GM06990 (cell line): ENCODE measurements around the gene VTI1A.

ENCODE experiments used
- DNase-seq: peaks from one replicate; pipeline ENCODE4 v3.0.0-alpha.2; 2011; ENCODE audit not compliant: insufficient read length; ENCODE audit errors: extremely low read depth
- H3K27me3 ChIP-seq: replicated peaks from 2 replicates; pipeline ENCODE4 v1.6.0; 2011; ENCODE audit warnings: low read length; ENCODE audit not compliant: control insufficient read depth, insufficient read depth
- H3K36me3 ChIP-seq: 2 replicates; pipeline ENCODE4 v1.5.1; 2011; ENCODE audit warnings: low read length; ENCODE audit not compliant: control insufficient read depth, insufficient read depth
- H3K4me3 ChIP-seq: replicated peaks from 2 replicates; pipeline ENCODE4 v1.5.1; 2011; ENCODE audit warnings: low read depth, mild to moderate bottlenecking, control low read depth, low read length
- CTCF ChIP-seq: IDR thresholded peaks from 2 replicates; pipeline ENCODE4 v1.5.1; 2011; ENCODE audit warnings: low read length, control low read depth, mild to moderate bottlenecking, inconsistent platforms; ENCODE audit not compliant: insufficient read depth, poor library complexity, severe bottlenecking

VTI1A gene

GRCh38 chr10:112624546-112625048 is 177.6 kb downstream of the VTI1A start:
- H3K36me3 ChIP-seq, result no peaks in the 10 kb centered on the region; the same call in 1 of the 2 replicates
- DNase-seq, result no peak
- H3K27me3 ChIP-seq, result no peaks in the 10 kb centered on the region
- no peak for TF ChIP-seq CTCF
- no peak overlapping the region for H3K4me3 ChIP-seq

GRCh38 chr10:112628951-112629609 is 182.1 kb downstream of the VTI1A start:
- no peak for DNase-seq
- Histone ChIP-seq H3K4me3 (no peak overlapping the region), H3K27me3 (no peaks in the 10 kb centered on the region), H3K36me3 (no peaks in the 10 kb centered on the region; the same call in 1 of the 2 replicates)
- no peak for TF ChIP-seq CTCF

GRCh38 chr10:112631501-112632400 is 184.7 kb downstream of the VTI1A start:
- H3K36me3 ChIP-seq, result no peaks in the 10 kb centered on the region; the same call in 1 of the 2 replicates
- no peak for TF ChIP-seq CTCF
- H3K4me3 ChIP-seq, result no peak overlapping the region
- H3K27me3 ChIP-seq, result no peaks in the 10 kb centered on the region
- DNase-seq, result no peak

- H3K4me3 ChIP-seq, result no peak overlapping the region
- no peak for TF ChIP-seq CTCF
- no peak for DNase-seq
- no peaks in the 10 kb centered on the region for H3K36me3 ChIP-seq
- no peaks in the 10 kb centered on the region for H3K27me3 ChIP-seq
Measured at GRCh38 chr10:112634096-112634830, 187.2 kb downstream of the VTI1A start.

- DNase-seq, result no peak
- H3K36me3 ChIP-seq, result no peaks in the 10 kb centered on the region
- no peaks in the 10 kb centered on the region for H3K27me3 ChIP-seq
- no peak for TF ChIP-seq CTCF
- no peak overlapping the region for H3K4me3 ChIP-seq
Measured at GRCh38 chr10:112637901-112638300, 190.9 kb downstream of the VTI1A start.
